H1 (cell line): ENCODE results near the gene CCDC171. TPM values are rescaled to one million over a fixed set of nuclear protein-coding genes. Genes with fewer than 3 reads are reported as not detected.

Experiments
- CTCF ChIA-PET: fragments of 300-600 bp; sonication (Branson Sonifier 250); formaldehyde crosslinking; loops from one replicate; lab custom pipeline; 2021; ENCODE audit not compliant: partially characterized antibody; lab: Charles Lee
- POLR2A ChIA-PET: fragments of 300-600 bp; sonication (Branson Sonifier 250); formaldehyde crosslinking; loops from one replicate; lab custom pipeline; 2021; ENCODE audit warnings: inconsistent platforms; ENCODE audit not compliant: partially characterized antibody; lab: Charles Lee
- DNase-seq, 2 experiments: peaks; one replicate each; pipeline versions ENCODE4 v3.0.0 to v3.0.0-alpha.2; 2010 to 2022; ENCODE audit warnings: low spot score in 2 of 2, low read depth in 1 of 2, mixed read lengths in 1 of 2
- FAIRE-seq: peaks from 2 replicates; lab custom pipeline; 2011; peaks lifted over from hg19 to GRCh38; lab: Jason Lieb, UNC
- H2AFZ ChIP-seq: 2 replicates; pipeline ENCODE4 v1.8.1; 2012; ENCODE audit warnings: low read length, inconsistent platforms
- H2AK5ac ChIP-seq: 2 replicates; pipeline ENCODE4 v1.6.1; 2013; ENCODE audit warnings: low read depth, low read length
- H2BK120ac ChIP-seq: replicated peaks from 2 replicates; pipeline ENCODE3; 2013; ENCODE audit warnings: low read depth, low read length, inconsistent platforms
- H2BK12ac ChIP-seq: 2 replicates; pipeline ENCODE4 v1.6.1; 2013; ENCODE audit warnings: low read depth, low read length
- H2BK15ac ChIP-seq: 2 replicates; pipeline ENCODE4 v1.6.1; 2013; ENCODE audit warnings: low read length
- H2BK20ac ChIP-seq: 2 replicates; pipeline ENCODE4 v1.6.1; 2013; ENCODE audit warnings: low read length
- H2BK5ac ChIP-seq: 2 replicates; pipeline ENCODE4 v1.6.1; 2013; ENCODE audit warnings: low read depth, low read length
- H3K14ac ChIP-seq: 2 replicates; pipeline ENCODE4 v1.6.1; 2013; ENCODE audit warnings: inconsistent platforms; ENCODE audit not compliant: insufficient read length
- H3K18ac ChIP-seq: 2 replicates; pipeline ENCODE4 v1.6.1; 2013; ENCODE audit warnings: low read length; ENCODE audit errors: extremely low read depth
- H3K23ac ChIP-seq: 2 replicates; pipeline ENCODE4 v1.6.1; 2013; ENCODE audit warnings: inconsistent platforms; ENCODE audit not compliant: insufficient read length
- H3K23me2 ChIP-seq: 2 replicates; pipeline ENCODE4 v1.6.1; 2013; ENCODE audit warnings: low read depth, low read length
- H3K27ac ChIP-seq: 2 replicates; pipeline ENCODE4 v1.6.1; 2011; ENCODE audit warnings: low read depth, low read length, inconsistent platforms
- H3K27me3 ChIP-seq, 4 experiments: replicated peaks in 1 of 4; 1 replicate in 1 of 4; 2 replicates in 3 of 4; pipeline versions ENCODE4 v1.6.1 to v1.8.1; 2011 to 2013; ENCODE audit warnings: low read length in 3 of 4, mild to moderate bottlenecking in 3 of 4, inconsistent platforms in 2 of 4, mixed read lengths in 2 of 4, moderate library complexity in 1 of 4; ENCODE audit not compliant: control insufficient read depth in 3 of 4, insufficient read depth in 3 of 4; ENCODE audit errors: extremely low read depth in 1 of 4
- H3K36me3 ChIP-seq, 4 experiments: 2 replicates each; pipeline versions ENCODE4 v1.6.1 to v1.8.1; 2011 to 2013; ENCODE audit warnings: mild to moderate bottlenecking in 4 of 4, low read length in 3 of 4, moderate library complexity in 2 of 4, control low read depth in 1 of 4, inconsistent platforms in 1 of 4; ENCODE audit not compliant: insufficient read depth in 4 of 4, control insufficient read depth in 2 of 4
- H3K4ac ChIP-seq: replicated peaks from 2 replicates; pipeline ENCODE3; 2013; ENCODE audit warnings: low read length, low read depth, mixed read lengths, inconsistent platforms; ENCODE audit not compliant: insufficient read length
- H3K4me1 ChIP-seq, 4 experiments: replicated peaks in 1 of 4; 1 replicate in 1 of 4; 2 replicates in 3 of 4; pipeline versions ENCODE4 v1.6.1 to v1.8.1; 2011 to 2013; ENCODE audit warnings: low read length in 3 of 4, inconsistent platforms in 2 of 4, mixed read lengths in 1 of 4; ENCODE audit not compliant: insufficient read depth in 4 of 4, control insufficient read depth in 3 of 4
- H3K4me2 ChIP-seq, 2 experiments: 2 replicates each; pipeline versions ENCODE4 v1.6.1 to v1.8.1; 2011 to 2013; ENCODE audit warnings: low read depth in 2 of 2, low read length in 2 of 2, control low read depth in 1 of 2, inconsistent platforms in 1 of 2, mild to moderate bottlenecking in 1 of 2; ENCODE audit not compliant: insufficient read depth in 1 of 2
- H3K4me3 ChIP-seq, 4 experiments: fragments of 200-600, 300-600 bp in 1 of 4; sonication (generic), shearing (Covaris generic), sonication (Bioruptor Twin) in 1 of 4; 2 replicates each; pipeline versions ENCODE4 v1.5.1 to v1.8.1; 2011 to 2016; ENCODE audit warnings: low read length in 4 of 4, low read depth in 3 of 4, control low read depth in 2 of 4, inconsistent platforms in 2 of 4, mild to moderate bottlenecking in 2 of 4, mixed read lengths in 1 of 4, moderate library complexity in 1 of 4; ENCODE audit not compliant: insufficient read depth in 2 of 4; ENCODE audit errors: extremely low read depth in 1 of 4
- H3K56ac ChIP-seq: replicated peaks from 2 replicates; pipeline ENCODE3; 2013; ENCODE audit warnings: low read depth, mild to moderate bottlenecking, mixed read lengths, low read length, inconsistent platforms; ENCODE audit not compliant: insufficient read length
- H3K79me1 ChIP-seq: 2 replicates; pipeline ENCODE4 v1.6.1; 2013; ENCODE audit warnings: low read depth, low read length, control low read depth
- H3K79me2 ChIP-seq, 2 experiments: 2 replicates each; pipeline versions ENCODE4 v1.6.1 to v1.8.1; 2012 to 2013; ENCODE audit warnings: low read length in 2 of 2, mild to moderate bottlenecking in 2 of 2, inconsistent platforms in 1 of 2; ENCODE audit not compliant: insufficient read depth in 2 of 2, control insufficient read depth in 1 of 2
- H3K9ac ChIP-seq, 4 experiments: replicated peaks in 1 of 4; 1 replicate in 1 of 4; 2 replicates in 3 of 4; pipeline versions ENCODE4 v1.6.1 to v1.8.1; 2011 to 2013; ENCODE audit warnings: low read depth in 3 of 4, low read length in 3 of 4, control low read depth in 2 of 4, mild to moderate bottlenecking in 2 of 4, moderate library complexity in 2 of 4, inconsistent platforms in 1 of 4; ENCODE audit errors: extremely low read depth in 1 of 4
- H3K9me3 ChIP-seq, 2 experiments: 2 replicates each; pipeline versions ENCODE4 v1.6.1 to v1.8.1; 2012 to 2013; ENCODE audit warnings: mild to moderate bottlenecking in 2 of 2, moderate library complexity in 2 of 2, control low read depth in 1 of 2, inconsistent platforms in 1 of 2, low read depth in 1 of 2, low read length in 1 of 2, mixed read lengths in 1 of 2; ENCODE audit not compliant: insufficient read depth in 2 of 2
- H4K20me1 ChIP-seq, 2 experiments: replicated peaks in 1 of 2; 2 replicates each; pipeline versions ENCODE3 to v1.8.1; 2011 to 2013; ENCODE audit warnings: inconsistent platforms in 2 of 2, low read length in 2 of 2, mild to moderate bottlenecking in 1 of 2; ENCODE audit not compliant: insufficient read depth in 2 of 2, control insufficient read depth in 1 of 2
- H4K5ac ChIP-seq: 2 replicates; pipeline ENCODE4 v1.6.1; 2013; ENCODE audit warnings: low read length, low read depth, mixed read lengths, inconsistent platforms; ENCODE audit not compliant: insufficient read length
- H4K8ac ChIP-seq: 2 replicates; pipeline ENCODE4 v1.8.0; 2013; ENCODE audit warnings: mild to moderate bottlenecking, moderate library complexity, low read length, inconsistent platforms; ENCODE audit not compliant: insufficient read depth; ENCODE audit errors: extremely low read depth
- H4K91ac ChIP-seq: replicated peaks from 2 replicates; pipeline ENCODE3; 2013; ENCODE audit warnings: low read length, mixed read lengths, inconsistent platforms; ENCODE audit not compliant: insufficient read length
- EP300 ChIP-seq, 2 experiments: IDR thresholded peaks; 1 replicate in 1 of 2; 2 replicates in 1 of 2; pipeline ENCODE4 v1.6.1; 2011 to 2012; ENCODE audit warnings: low read depth in 2 of 2, low read length in 2 of 2, mild to moderate bottlenecking in 2 of 2, borderline replicate concordance in 1 of 2, inconsistent platforms in 1 of 2, moderate library complexity in 1 of 2
- RBBP5 ChIP-seq: IDR thresholded peaks from 2 replicates; pipeline ENCODE4 v1.7.1; 2012; ENCODE audit warnings: low read depth, mild to moderate bottlenecking, inconsistent platforms, low read length, moderate library complexity, borderline replicate concordance
- WGBS, 2 experiments: shearing (Covaris generic) in 1 of 2; methylation state at CpG; one replicate each; pipeline versions ENCODE4 v1.1.6 to v1.1.7; 2013 to 2015; ENCODE audit warnings: low lambda C conversion rate in 2 of 2, mixed read lengths in 2 of 2, inconsistent platforms in 1 of 2, low coverage in 1 of 2, missing lambda C conversion rate in 1 of 2; ENCODE audit not compliant: insufficient replicate concordance in 2 of 2, insufficient coverage in 1 of 2, insufficient read length in 1 of 2; ENCODE audit errors: extremely low coverage in 1 of 2, missing lambda C conversion rate in 1 of 2; 5-methylcytosine and 5-hydroxymethylcytosine counted together
- polyA plus RNA-seq, 7 experiments: library from polyadenylated mRNA; depleted of rRNA in 3 of 7; stranded (reverse) in 5 of 7; unstranded in 2 of 7; fragments of >200 nt in 5 of 7; fragments of 200-250 nt in 2 of 7; gene quantifications; 1 replicate in 5 of 7; 2 replicates in 1 of 7; 4 replicates in 1 of 7; pipeline versions ENCODE4 v1.2.1 to v1.2.3, GENCODE V29; 2011 to 2013; ENCODE audit warnings: missing spikeins in 2 of 7, mixed read lengths in 2 of 7
- total RNA-seq: library from RNA; stranded (reverse); fragmentation: NEBNext Ultra II Directional; extraction: Animal tissue kit (Norgen Biotek cat#: 25700); gene quantifications from 2 replicates; pipeline ENCODE4 v1.2.1, GENCODE V29; 2021

Gene CCDC171
- total and polyA plus RNA-seq, 2 of the 8 experiments (the other 6 are each of a cell fraction or from before 2014, with no cell fraction given) = 0.83 to 2.3 TPM

GRCh38 chr9:15512204-15512603 is 40.6 kb upstream of the CCDC171 start:
- FAIRE-seq = no peak
- H3K4me2 ChIP-seq = peak overlapping the region; percentile 70 to 79
- H2BK15ac ChIP-seq = no peak overlapping the region

More at GRCh38 chr9:15512204-15512603, 40.6 kb upstream of the CCDC171 start:
- H3K9me3 ChIP-seq = no peaks in the 10 kb centered on the region
- H3K27ac ChIP-seq = peak overlapping the region; percentile 80
- ChIA-PET CTCF (interaction anchor here (1.3 to 3.7 kb wide), 5 partner anchors 21 to 95 kb away, joined by 3 to 33 read pairs (median 8); partner anchors contain the start of gene CCDC171), POLR2A (interaction anchor here (0.7 to 5.9 kb wide), 18 partner anchors 7 to 281 kb away, joined by 3 to 133 read pairs (median 8); partner anchors contain the start of genes CCDC171 and TTC39B)
- peak overlapping the region; percentile 87 for H4K91ac ChIP-seq
- peak overlapping the region; percentile 29 to 60 (median 51); a peak in 6 of 7 replicates for H3K9ac ChIP-seq
- peak overlapping the region; percentile 9 for H3K56ac ChIP-seq
- H2BK20ac ChIP-seq = peak overlapping the region; percentile 18; the same call in 1 of the 2 replicates
- peaks cover 7 to 28% (median 9%) of the 10 kb centered on the region in 4 experiments for H3K36me3 ChIP-seq
- peaks cover 7 to 18% (median 8%) of the 10 kb centered on the region in 4 experiments; a peak in 6 of 7 replicates for H3K4me1 ChIP-seq
- peak overlapping the region; percentile 25 to 94 (median 64); a peak in 7 of 8 replicates for H3K4me3 ChIP-seq
- 0 out of 2 replicates have a peak, but pooled peaks have one; percentile 46 for TF ChIP-seq RBBP5
- no peak for TF ChIP-seq EP300 (IDR thresholded peaks at IDR 0.05; ENCODE audit: borderline replicate concordance in 1 of 2, low read depth in 2 of 2, low read length in 2 of 2)
- H2AK5ac ChIP-seq = no peak overlapping the region
- WGBS, 2 experiments = 0% methylated on average over 1 of the region's 1 CpG; no CpG with 5 or more reads in 1 of the 2 experiments
- no peaks in the 10 kb centered on the region; the same call in 1 of the 2 replicates for H3K79me1 ChIP-seq
- no peak overlapping the region for H3K23ac ChIP-seq
- H3K79me2 ChIP-seq = peaks cover 21 to 38% of the 10 kb centered on the region in 2 experiments
- peaks cover 3% of the 10 kb centered on the region; the same call in 1 of the 2 replicates for H3K23me2 ChIP-seq
- H2BK5ac ChIP-seq = peak overlapping the region; percentile 54; the same call in 1 of the 2 replicates
- peak overlapping the region; percentile 98 for H4K5ac ChIP-seq
- H3K14ac ChIP-seq = no peak overlapping the region
- no peaks in the 10 kb centered on the region for H3K27me3 ChIP-seq
- peak overlapping the region; percentile 100 for H2BK120ac ChIP-seq
- no peak overlapping the region for H4K8ac ChIP-seq
- H2BK12ac ChIP-seq = no peak overlapping the region
- H3K18ac ChIP-seq = peak overlapping the region; percentile 85
- DNase-seq = no peak
- H3K4ac ChIP-seq = peak overlapping the region; percentile 73
- no peak overlapping the region for H2AFZ ChIP-seq
- peaks cover 9 to 19% of the 10 kb centered on the region in 2 experiments for H4K20me1 ChIP-seq
